Retinal pigment epithelial cell (primary cell): ENCODE data around the gene SATB2.

ENCODE experiments used
- DNase-seq: peaks from one replicate; pipeline ENCODE4 v3.0.0-alpha.2; 2010; ENCODE audit warnings: low read depth
- H3K4me3 ChIP-seq: 2 replicates; pipeline ENCODE4 v1.5.1; 2011; ENCODE audit warnings: mild to moderate bottlenecking, low read length, control low read depth, moderate library complexity
- CTCF ChIP-seq: conservative IDR thresholded peaks from 2 replicates; pipeline ENCODE4 v1.5.1; 2011; ENCODE audit warnings: low read depth, low read length, control low read depth, inconsistent platforms

The SATB2 gene

GRCh38 chr2:199456383-199457146, 1.2 kb downstream of the SATB2 start:
- peak overlapping the region; percentile 75 for H3K4me3 ChIP-seq
- no peak for DNase-seq
- no peak for TF ChIP-seq CTCF

GRCh38 chr2:199455545-199456382, 2.0 kb downstream of the SATB2 start:
- TF ChIP-seq CTCF, result no peak
- no peak for DNase-seq
- H3K4me3 ChIP-seq, result peak overlapping the region; percentile 75

GRCh38 chr2:199455210-199455544, 2.6 kb downstream of the SATB2 start:
- DNase-seq, result no peak
- H3K4me3 ChIP-seq, result no peak overlapping the region
- TF ChIP-seq CTCF, result no peak

- no peak for DNase-seq
- H3K4me3 ChIP-seq, result no peak overlapping the region
- no peak for TF ChIP-seq CTCF
Observed at GRCh38 chr2:199452991-199453379, 4.8 kb downstream of the SATB2 start.

GRCh38 chr2:199452260-199452990, 5.3 kb downstream of the SATB2 start:
- no peak for TF ChIP-seq CTCF
- no peak overlapping the region for H3K4me3 ChIP-seq
- no peak for DNase-seq

GRCh38 chr2:199449956-199450355, 7.8 kb downstream of the SATB2 start:
- H3K4me3 ChIP-seq, result no peak overlapping the region
- no peak for TF ChIP-seq CTCF
- DNase-seq, result no peak
